GM11168 (cell line): Measurements from ENCODE around the gene CCDC112.

Source experiments
- in situ Hi-C: fragments of 300-500 bp; cut with MboI; formaldehyde crosslinking; loops from one replicate; pipeline ENCODE4 v1.12.0; 2022; ENCODE audit warnings: low sequenced_read_pairs; ENCODE audit not compliant: unreplicated experiment

The CCDC112 gene

GRCh38 chr5:115267617-115268016 is 28.8 kb downstream of the CCDC112 start:
- in situ Hi-C loops, result no loop called here

DNA sequence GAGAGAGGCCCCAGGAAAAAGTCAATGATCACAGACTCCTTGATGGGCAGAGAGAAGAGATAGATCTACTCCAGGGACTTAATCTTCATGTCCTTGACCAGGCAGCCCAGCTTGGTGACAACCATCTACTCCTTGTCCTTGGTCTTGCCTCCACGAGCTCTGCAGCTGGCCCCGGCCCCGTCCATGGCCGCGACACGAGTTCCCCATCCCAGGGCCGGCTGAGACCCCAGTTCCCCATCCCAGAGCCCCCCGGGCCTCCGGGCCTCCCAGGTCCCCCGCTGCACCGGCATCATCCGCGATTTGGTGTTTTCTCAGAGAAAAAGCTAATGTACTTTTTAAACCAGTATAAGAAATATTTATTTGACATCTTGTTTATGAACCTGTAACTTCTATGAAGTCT is 31.2 kb downstream of the CCDC112 start:
- in situ Hi-C loops, result no loop called here

- in situ Hi-C loops, result no loop called here
Observed at GRCh38 chr5:115264786-115265185, 31.7 kb downstream of the CCDC112 start.

DNA sequence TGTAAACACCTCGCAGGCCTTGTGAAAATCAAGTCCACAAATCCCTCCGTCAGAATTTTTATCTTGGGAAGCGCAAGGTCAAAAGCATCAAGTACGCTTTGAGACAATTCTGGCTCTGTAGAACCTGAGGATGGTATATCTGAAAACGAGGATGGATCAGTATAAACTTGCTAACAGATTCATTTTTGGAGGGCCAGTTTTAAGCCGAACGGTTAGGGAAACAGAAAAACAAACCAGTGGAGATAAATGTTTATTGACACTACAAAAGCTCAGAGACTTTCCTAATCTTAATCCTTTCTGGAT is 33.4 kb downstream of the CCDC112 start:
- in situ Hi-C loops, result no loop called here

GRCh38 chr5:115262321-115263077 is 34.0 kb downstream of the CCDC112 start, which contains the start of gene PGGT1B:
Gene PGGT1B (minus strand): TSS chr5:115262877. CDS start chr5:115262851, 26 bp downstream.
- in situ Hi-C loops, result no loop called here

DNA sequence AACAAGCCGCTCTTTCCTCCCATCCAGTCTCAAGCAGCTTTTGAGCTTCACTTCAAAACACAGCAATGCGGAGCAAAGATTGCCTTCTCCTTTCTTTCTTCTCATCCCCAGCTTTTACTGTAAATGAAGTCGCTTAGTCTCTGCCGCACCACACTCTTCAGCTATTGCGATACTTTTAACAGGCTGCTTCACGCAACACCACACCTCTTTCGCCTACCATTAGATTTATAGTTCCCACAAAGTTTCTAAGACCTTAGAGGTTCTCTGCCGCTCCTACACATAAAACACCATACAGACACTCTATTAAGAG is 34.5 kb downstream of the CCDC112 start:
- in situ Hi-C loops, result no loop called here

DNA sequence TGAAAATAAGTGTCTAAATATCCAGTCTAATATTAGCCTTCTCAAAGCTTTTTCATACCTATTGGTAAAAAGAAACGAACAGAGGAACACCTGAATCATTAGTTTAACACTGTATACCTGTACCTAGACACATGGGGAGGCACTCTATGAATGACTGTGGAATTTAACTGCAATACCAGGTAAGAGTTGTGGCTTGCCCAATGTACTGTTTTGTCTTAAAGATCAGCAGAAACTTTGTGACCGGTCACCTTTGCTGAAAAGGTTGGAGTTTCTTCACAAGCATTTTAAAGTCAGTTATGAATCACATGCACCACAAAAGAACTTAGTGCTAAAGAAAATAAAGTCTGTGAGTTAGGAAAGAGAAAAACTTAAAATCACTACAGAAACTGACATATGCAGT is 36.2 kb downstream of the CCDC112 start:
- in situ Hi-C loops, result no loop called here

- in situ Hi-C loops, result no loop called here
Observed at GRCh38 chr5:115257981-115258380, 38.5 kb downstream of the CCDC112 start.

DNA sequence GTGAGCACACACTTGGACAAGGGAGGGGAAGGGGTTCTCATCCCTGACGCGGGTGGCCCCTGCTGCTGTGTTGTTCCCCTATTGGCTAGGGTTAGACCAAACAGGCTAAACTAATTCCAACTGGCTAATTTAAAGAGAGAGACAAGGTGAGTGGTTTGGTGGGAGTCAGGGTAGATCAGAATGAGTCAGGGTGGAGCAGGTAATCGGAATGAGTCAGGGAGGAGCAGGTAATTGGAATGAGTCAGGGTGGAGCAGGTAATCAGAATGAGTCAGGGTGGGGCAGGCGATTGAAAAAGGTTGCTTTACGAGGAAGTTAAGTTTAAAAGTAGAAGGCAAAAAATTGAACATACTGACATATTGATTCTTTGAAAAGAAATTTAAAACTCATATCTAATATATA is 47.1 kb downstream of the CCDC112 start:
- in situ Hi-C loops, result loop anchor here (10.0 kb wide), 1 partner anchor 155 kb away; no protein-coding TSS in a partner anchor

DNA sequence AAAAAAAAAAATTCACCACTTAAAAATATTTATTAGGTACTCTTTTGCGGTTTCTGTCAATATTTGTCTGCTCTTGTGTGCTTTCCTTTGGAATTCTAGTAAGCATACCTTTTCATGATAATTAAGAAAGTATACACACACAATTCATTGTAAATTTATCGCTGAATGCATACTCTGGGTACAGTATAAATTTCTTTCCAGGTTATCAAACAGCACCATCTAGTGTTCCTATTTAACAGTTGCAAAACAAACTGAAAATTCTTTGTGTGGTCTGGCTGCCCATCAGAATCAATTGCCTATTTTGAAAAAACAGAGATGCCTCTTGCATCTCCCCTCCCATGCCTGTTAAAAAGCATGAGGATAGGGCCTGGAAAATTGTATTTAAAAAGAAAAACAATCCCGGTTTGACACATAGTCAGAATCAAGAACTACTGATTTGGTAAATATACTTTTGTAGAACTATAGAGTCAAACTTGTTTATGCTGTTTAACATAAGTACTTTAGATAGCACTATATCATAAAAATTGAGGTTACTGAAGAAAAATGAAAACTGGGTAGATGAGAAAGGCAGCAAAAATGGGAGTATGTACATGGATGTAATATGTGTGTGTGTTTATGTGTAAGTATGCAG is 50.0 kb downstream of the CCDC112 start:
- in situ Hi-C loops, result loop anchor here (10.0 kb wide), 1 partner anchor 152 kb away; no protein-coding TSS in a partner anchor

- in situ Hi-C loops, result loop anchor here (10.0 kb wide), 1 partner anchor 149 kb away; no protein-coding TSS in a partner anchor
Observed at GRCh38 chr5:115243412-115243811, 53.0 kb downstream of the CCDC112 start.

DNA sequence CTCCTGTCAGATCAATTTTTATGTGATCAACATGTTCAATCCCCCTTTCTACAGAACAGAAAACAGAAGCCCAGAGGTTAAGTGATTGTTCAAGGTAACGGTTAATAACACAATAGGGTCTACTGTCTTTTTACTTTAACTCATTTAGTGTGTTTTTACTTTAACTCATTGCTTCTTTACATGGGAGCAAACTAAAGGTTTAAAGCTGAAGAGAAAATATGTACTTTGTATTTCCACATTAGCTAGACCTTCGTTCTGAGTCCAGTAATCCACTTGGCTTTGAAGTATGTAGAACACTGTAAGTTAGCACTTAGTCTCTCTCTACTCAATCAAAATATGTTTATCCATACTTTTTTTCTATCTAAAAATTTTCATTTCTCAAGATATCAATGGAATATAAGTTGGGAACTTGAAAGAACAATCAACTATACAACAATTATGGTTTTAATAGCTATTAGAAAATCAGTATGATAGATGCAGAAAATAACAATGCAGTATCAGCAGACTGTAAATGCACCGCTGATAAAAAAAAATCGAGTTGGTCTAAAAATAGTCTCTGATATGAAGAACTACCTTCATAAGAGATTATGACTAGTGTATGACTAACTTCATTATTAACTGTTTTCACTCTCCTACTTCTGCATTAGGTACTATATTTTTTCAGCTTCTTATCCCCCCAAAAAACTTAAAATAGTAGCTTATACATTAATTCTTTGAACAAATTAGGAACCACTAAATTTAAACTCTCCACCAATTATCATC is 54.4 kb downstream of the CCDC112 start:
- in situ Hi-C loops, result loop anchor here (10.0 kb wide), 1 partner anchor 147 kb away; no protein-coding TSS in a partner anchor

GRCh38 chr5:115237066-115237465 is 59.4 kb downstream of the CCDC112 start:
- in situ Hi-C loops, result no loop called here

DNA sequence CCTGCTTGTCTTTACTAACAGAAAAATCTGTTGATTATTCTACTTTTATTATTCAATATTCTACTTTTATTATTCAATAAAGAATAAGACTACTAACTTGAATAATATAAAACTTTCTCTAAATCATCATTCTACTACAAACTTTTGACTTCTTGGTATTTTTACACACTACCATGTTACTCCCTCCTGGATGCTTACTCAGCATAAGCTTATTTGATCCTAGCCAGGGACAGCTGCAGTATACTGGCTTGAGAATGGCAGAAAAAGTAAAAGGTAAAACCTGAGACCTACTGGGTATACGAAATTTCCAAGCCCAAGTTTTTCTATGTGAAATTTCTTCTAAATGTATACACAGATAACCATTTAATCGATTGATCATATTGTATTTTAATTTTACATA is 59.9 kb downstream of the CCDC112 start:
- in situ Hi-C loops, result no loop called here

DNA sequence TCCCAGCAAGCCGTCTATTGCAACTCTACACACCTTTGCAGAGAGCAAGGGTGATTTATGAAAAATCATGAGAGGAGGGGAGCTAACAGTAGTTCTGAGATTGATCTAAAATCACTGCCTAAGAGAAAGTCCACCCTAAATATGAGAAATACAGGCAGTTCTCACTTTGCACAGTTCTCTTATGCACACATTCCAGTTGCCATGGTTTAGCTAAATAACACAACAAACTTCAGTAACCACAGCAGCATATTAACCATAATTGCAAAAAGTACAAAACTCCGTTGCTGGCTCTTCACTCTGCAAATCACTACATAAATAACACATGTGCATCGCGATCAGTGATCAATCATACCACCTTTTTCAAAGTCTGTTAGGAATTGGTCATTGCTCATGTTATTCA is 64.9 kb downstream of the CCDC112 start:
- in situ Hi-C loops, result no loop called here

- in situ Hi-C loops, result no loop called here
Observed at GRCh38 chr5:115229606-115230005, 66.8 kb downstream of the CCDC112 start.

GRCh38 chr5:115227281-115227680 is 69.2 kb downstream of the CCDC112 start:
- in situ Hi-C loops, result no loop called here
